Esophagus muscularis mucosa (tissue), 4 donors: ENCODE data around the gene CNOT1.

Experiments used
- EP300 ChIP-seq: sonication (generic); formaldehyde crosslinking; IDR thresholded peaks from one replicate; pipeline ENCODE4 v1.6.1; 2017; ENCODE audit warnings: antibody characterized with exemption
- POLR2A ChIP-seq: fragments of 450-650 bp; IDR thresholded peaks from one replicate; pipeline ENCODE4 v1.6.1; 2017; ENCODE audit warnings: antibody characterized with exemption, moderate library complexity, mild to moderate bottlenecking, low read depth
- POLR2AphosphoS5 ChIP-seq, 2 donors: sonication (generic); formaldehyde crosslinking; IDR thresholded peaks; one replicate each; pipeline ENCODE4 v1.6.1; 2017; ENCODE audit warnings: antibody characterized with exemption in 2 of 2
- TF ChIP-seq, protein P1 (sequence below), 3 experiments: fragments of 200-600 bp in 2 of 3; fragments of 450-650 bp in 1 of 3; sonication (generic) in 2 of 3; IDR thresholded peaks; one replicate each; pipeline ENCODE4 v1.5.1; 2017 to 2019; ENCODE audit warnings: antibody characterized with exemption in 3 of 3, mild to moderate bottlenecking in 2 of 3, moderate library complexity in 1 of 3

- TF ChIP-seq, protein P1, sequence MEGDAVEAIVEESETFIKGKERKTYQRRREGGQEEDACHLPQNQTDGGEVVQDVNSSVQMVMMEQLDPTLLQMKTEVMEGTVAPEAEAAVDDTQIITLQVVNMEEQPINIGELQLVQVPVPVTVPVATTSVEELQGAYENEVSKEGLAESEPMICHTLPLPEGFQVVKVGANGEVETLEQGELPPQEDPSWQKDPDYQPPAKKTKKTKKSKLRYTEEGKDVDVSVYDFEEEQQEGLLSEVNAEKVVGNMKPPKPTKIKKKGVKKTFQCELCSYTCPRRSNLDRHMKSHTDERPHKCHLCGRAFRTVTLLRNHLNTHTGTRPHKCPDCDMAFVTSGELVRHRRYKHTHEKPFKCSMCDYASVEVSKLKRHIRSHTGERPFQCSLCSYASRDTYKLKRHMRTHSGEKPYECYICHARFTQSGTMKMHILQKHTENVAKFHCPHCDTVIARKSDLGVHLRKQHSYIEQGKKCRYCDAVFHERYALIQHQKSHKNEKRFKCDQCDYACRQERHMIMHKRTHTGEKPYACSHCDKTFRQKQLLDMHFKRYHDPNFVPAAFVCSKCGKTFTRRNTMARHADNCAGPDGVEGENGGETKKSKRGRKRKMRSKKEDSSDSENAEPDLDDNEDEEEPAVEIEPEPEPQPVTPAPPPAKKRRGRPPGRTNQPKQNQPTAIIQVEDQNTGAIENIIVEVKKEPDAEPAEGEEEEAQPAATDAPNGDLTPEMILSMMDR (IDR thresholded peaks at IDR 0.05) = no peak
- no peak for TF ChIP-seq POLR2AphosphoS5 (IDR thresholded peaks at IDR 0.05)
- TF ChIP-seq EP300 = no peak
- no peak for TF ChIP-seq POLR2A
Measured at GRCh38 chr16:58563235-58563634, 66.4 kb downstream of the CNOT1 start.
